T-helper 2 cell treated with Interferon-gamma antibody and Interleukin-4, amounts not matched to agents 5 μg/mL and 100 μg/mL, for 36 hours (primary cell): ENCODE data around the gene CD8B2.

Experiments used
- DNase-seq: peaks from one replicate; pipeline ENCODE4 v3.0.0; 2021; ENCODE audit warnings: low spot score
- H3K27ac Mint-ChIP-seq: one replicate; pipeline ENCODE4 v1.8.0; 2021; ENCODE audit warnings: mild to moderate bottlenecking, mixed read lengths
- H3K27me3 Mint-ChIP-seq: one replicate; pipeline ENCODE4 v1.8.0; 2021; ENCODE audit warnings: low read depth, mixed read lengths
- H3K36me3 Mint-ChIP-seq: one replicate; pipeline ENCODE4 v1.8.0; 2021; ENCODE audit warnings: low read depth, mixed read lengths
- H3K4me1 Mint-ChIP-seq: one replicate; pipeline ENCODE4 v1.8.0; 2021; ENCODE audit warnings: low read depth, mixed read lengths
- H3K4me3 Mint-ChIP-seq: one replicate; pipeline ENCODE4 v1.8.0; 2022; ENCODE audit warnings: mild to moderate bottlenecking, moderate library complexity, mixed read lengths
- H3K9me3 Mint-ChIP-seq: one replicate; pipeline ENCODE4 v1.8.0; 2021; ENCODE audit warnings: mixed read lengths

Gene CD8B2

DNA sequence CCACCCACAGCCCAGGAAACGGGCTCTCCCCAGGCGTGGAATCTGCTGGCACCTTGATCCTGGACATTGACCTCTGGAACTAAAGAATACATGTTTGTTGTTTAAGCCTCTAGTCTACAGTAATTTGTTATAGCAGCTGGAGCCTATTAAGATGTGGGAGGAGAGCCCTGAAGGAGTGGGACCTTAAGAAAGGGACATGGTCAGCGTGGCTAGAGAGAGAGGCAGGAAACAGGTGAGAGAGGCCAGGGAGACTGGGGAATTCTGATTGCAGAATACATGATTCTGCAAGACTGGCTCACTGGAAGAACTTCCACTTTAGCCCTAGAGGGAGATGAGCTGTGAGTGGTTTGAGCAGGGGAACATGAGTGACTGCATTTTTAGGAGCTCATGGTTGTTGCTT is 83.2 kb downstream of the CD8B2 start:
- Mint-ChIP-seq H3K27me3 (no peaks in the 10 kb centered on the region), H3K4me1 (no peaks in the 10 kb centered on the region), H3K36me3 (no peaks in the 10 kb centered on the region), H3K4me3 (no peak overlapping the region), H3K27ac (no peak overlapping the region), H3K9me3 (no peaks in the 10 kb centered on the region)
- DNase-seq = no peak
